Ammon's horn (tissue), 1 donor: Measurements from ENCODE around the gene PAQR5.
"Not testable (repeated sequence)": the region's sequence is repeated elsewhere in the genome, so short reads cannot be mapped to it uniquely, and the experiment has no call there.

Source experiments
- DNase-seq: peaks from one replicate; pipeline ENCODE4 v3.0.0-alpha.2; 2016; ENCODE audit warnings: low spot score

Gene PAQR5

GRCh38 chr15:69357773-69358771 is 59.4 kb downstream of the PAQR5 start:
- DNase-seq = no peak

DNA sequence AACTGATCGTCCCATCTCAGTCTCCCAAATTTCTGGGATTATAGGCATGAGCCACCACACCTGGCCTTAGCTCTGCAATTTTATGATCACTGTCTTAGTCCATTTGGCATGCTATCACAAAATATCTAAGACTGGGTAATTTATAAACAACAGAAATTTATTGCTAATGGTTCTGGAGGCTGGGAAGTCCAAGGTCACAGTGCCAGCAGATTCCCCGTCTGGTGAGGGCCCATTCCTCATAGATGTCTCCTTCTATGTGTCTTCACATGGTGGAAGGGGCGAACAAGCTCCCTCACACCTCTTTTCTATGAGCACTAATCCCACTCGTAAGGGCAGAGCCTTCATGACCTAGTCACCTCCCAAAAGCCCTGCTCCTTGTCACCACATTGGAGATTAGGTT is 60.1 kb downstream of the PAQR5 start:
- no peak for DNase-seq

DNA sequence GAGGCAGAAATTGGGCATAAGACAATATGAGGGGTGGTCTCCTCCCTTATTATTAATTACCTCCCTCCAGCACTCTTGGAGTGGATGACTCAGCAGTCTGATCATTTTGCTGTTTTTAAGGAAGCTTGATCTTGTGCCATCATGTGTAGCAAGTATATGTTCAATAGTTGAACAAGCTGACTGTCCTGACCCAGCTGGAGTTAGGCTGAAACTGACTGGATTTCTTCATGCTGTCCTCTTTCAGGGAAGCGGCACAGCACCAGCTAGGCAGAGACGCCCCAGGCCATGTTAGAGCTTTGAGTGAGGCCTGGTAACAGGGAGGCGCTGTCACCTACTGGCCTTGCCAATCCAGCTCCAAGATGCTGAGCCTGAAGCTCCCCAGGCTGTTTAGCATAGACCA is 61.0 kb downstream of the PAQR5 start:
- no peak for DNase-seq

GRCh38 chr15:69360642-69361041 is 61.9 kb downstream of the PAQR5 start:
- no peak for DNase-seq

DNA sequence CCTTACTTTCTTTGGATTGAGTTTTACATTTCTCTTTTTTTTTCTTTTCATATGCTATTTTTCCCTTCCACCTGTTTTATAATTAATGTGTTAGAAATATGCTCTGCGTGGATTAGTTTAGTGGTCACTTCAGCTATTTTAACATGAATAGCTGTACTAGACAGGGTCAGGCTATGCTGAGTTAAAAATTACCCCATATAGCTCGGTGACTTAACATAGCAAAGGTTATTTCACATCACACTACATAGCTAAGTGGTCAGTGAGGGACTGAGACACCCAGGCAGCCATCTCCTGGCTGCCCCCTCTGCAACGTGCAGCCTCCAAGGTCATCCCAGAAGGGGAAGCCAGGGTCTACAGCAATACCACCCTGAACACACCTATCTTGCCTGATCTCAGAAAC is 68.5 kb downstream of the PAQR5 start:
- DNase-seq = no peak

GRCh38 chr15:69369631-69370030 is 70.9 kb downstream of the PAQR5 start:
- no peak for DNase-seq

- DNase-seq = no peak
Measured at GRCh38 chr15:69373406-69373805, 74.7 kb downstream of the PAQR5 start.

GRCh38 chr15:69375151-69375790 is 76.6 kb downstream of the PAQR5 start:
- no peak for DNase-seq

- DNase-seq = no peak
Measured at GRCh38 chr15:69377216-69377970, 78.7 kb downstream of the PAQR5 start.

DNA sequence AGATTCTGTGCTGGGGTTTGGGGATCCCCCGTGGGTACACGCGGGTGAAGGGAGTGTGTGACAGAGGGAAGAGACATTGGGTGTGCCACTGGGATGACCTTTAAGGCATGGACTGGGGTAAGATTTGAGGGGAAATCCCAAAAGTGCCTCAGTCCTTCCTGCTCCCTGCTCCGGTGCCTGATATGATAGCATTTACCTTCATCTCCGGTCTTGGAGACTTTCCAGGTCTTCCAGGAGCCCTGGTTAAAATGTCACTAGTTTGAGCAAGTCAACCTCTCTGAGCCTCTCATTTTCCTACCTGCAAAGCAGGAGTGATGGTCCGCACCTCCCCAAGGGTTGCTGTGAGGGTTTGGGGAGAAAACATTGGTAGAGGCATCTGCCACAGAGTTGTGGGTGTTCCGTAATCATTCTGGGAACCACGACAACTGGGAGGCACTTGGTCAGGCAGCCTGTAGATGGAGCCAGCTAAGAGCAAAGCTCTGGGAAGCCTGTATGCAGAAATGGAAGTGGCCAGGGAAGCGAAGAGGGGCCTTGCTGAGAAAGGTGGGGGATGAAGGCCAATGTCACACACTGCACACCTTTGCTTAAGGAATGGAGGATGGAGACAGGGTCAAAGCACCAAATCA is 81.5 kb downstream of the PAQR5 start:
- DNase-seq = peak; percentile 27

DNA sequence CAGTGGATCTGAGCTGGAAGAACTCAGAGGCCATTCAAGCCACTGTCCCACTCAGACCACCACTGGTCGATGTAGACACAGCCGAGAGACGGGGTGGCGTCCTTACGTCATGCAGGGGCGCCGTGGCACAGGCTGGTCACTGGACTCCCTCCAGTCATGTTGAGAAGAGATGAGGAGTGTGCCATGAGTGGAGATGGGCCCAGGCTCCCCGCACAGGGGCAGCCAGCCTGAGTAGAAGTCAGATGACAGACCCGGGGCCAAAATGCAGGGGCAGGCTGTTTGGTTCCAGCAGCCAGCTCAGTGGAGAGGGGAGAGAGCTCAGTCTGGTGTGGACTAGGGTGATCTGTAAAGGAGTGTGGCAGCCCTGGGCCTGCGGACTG is 82.0 kb downstream of the PAQR5 start:
- no peak for DNase-seq

- not testable (repeated sequence) for DNase-seq
Measured at GRCh38 chr15:69382176-69382575, 83.5 kb downstream of the PAQR5 start.

DNA sequence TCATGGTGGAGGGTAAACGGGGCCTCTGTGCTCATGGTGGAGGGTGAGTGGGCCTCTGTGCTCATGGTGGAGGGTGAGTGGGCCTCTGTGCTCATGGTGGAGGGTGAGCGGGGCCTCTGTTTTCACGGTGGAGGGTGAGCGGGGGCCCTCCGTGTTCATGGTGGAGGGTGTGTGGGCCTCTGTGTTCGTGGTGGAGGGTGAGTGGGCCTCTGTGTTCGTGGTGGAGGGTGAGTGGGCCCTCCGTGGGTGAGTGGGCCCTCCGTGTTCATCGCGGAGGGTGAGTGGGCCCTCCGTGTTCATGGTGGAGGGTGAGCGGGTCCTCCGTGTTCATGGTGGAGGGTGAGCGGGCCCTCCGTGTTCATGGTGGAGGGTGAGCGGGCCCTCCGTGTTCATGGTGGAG is 85.4 kb downstream of the PAQR5 start:
- not testable (repeated sequence) for DNase-seq

DNA sequence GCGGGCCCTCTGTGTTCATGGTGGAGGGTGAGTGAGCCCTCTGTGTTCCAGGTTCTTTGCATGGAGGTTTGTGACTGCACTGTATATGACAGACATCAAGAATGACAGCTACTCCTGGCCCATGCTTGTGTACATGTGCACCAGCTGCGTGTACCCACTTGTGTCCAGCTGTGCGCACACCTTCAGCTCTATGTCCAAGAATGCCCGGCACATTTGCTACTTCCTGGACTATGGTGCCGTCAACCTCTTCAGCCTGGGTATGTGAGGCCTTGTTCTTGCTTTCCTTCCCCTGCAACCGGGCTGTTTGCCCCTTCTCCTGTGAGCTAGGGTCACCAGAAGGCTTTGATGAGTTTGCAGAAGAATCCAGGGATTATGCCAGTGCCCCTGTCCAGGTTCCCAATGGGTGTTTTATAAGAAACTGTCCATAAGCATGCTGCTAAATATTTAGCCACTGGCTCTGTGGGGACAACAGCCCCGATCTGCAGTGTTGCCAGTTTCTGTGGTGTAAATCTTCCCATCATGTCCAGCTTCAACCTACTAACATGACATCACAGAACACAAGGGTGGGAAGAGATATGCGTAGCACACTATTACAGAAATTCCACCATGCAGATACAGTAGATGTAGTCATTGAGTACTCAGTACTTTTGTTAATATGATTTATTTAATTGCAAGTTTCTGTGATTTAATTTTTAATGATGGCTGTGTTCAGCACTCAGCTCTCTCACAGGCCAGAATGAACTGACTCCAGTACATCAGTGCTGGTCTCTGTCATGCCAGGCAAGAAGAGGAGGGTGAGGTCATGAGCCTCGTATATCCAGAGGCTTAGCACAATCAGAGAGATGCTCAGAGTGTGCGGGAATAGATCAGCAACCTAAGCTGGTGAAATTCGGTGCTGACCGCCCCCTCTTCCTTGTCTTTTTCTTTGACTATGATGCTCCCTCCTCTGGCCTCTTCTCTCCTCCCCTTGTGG is 86.2 kb downstream of the PAQR5 start:
- no peak for DNase-seq

DNA sequence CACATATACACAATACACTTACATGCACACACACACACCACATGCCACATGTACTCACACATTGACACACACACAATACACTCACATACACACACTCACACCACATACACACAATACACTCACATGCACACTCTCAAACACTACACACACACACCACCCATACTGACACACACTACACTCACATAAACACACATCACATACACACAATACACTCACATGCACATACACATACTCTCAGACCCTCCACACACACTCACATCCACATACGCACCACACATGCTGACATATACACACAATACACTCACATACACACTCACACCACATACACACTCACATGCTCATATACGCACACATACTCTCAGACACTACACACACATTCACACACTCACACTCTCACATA is 87.1 kb downstream of the PAQR5 start:
- DNase-seq = no peak

- DNase-seq = no peak
Measured at GRCh38 chr15:69386284-69386683, 87.6 kb downstream of the PAQR5 start.

DNA sequence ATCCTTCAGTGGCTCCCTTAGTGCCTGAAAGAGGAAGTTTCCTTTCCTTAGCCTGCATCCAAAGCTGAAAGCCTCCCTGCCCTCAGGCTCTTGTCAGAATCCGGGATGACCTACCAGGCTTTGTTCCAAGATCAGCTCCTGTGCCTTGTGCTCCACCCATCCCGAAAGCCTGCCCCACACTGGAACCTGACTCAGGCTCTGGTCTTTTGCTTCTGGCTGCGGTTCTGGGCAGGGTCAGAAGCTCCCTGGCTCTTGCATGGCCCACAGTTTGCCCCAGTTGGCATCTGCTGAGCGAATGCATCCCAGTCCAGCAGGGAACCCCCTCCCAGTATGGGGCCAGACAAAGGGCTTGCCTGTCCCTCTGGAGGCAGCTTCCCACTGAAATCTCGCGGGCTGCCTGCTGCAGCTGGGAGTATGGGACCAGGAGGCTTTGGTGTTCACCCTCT is 89.6 kb downstream of the PAQR5 start:
- DNase-seq = no peak

DNA sequence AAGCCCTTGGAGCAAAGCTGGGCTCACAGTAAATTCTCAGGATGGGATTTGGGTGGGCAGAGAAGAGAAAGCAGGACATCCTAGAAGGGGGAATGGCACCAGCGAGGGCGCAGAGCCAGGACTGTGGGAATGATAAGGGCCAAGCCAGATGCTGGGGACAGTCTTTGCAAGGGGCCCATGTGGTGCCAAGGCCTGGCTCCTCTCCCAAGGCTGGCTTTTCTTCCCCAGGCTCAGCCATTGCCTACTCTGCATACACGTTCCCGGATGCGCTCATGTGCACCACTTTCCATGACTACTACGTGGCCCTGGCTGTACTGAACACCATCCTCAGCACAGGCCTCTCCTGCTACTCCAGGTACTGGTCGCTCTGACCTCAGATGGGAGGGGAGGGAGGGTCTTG is 90.7 kb downstream of the PAQR5 start:
- no peak for DNase-seq

- DNase-seq = no peak
Measured at GRCh38 chr15:69390575-69390974, 91.9 kb downstream of the PAQR5 start.

DNA sequence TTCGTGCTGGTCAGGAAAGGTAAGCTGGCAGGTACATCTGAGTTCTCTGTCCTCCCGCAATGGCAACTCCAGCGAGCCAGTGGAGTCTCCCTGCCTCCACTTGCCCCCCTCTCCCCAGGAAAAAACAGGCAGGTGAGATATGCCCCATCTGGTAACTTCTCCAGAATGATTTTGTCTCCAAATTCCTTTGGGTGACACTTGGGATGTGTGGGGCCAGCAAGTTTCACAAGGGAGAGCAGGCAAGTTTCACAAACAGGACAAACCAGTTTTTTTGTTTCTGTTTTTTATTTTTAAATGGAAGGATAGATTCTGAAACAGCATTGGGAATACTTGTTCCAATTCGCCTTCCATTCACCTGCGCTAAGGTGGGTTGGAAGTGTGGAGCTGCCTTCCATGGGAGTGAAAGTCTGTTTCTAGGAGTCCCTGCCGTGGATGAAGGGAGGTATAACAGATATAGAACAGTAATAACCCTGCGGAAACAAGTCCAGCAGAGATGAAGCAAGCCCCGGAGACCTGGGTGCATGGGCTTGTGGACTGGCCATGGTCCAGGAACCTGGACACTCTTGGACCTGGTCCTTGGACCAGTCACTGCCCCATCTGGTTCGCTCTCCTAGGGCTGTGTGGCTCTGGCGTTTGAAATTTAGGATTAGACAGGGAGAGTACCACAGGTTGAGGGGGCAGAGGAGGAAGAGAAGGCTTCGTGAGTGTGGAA is 92.5 kb downstream of the PAQR5 start:
- no peak for DNase-seq
